Right atrium auricular region (tissue), 2 donors: ENCODE data around the gene THSD7B. TPM values are rescaled to one million over a fixed set of nuclear protein-coding genes. Genes with fewer than 3 reads are reported as not detected.
"Not testable (repeated sequence)": the region's sequence is repeated elsewhere in the genome, so short reads cannot be mapped to it uniquely, and the experiment has no call there.

Experiments
- DNase-seq: peaks from one replicate; pipeline ENCODE4 v3.0.0-alpha.2; 2019; ENCODE audit warnings: low spot score
- H3K27ac ChIP-seq, 2 donors: fragments of 200-600 bp; sonication (generic); 1 replicate in 1 of 2; 2 replicates in 1 of 2; pipeline ENCODE4 v1.5.1; 2016 to 2019
- H3K27me3 ChIP-seq, 2 donors: fragments of 200-600 bp; sonication (generic); one replicate each; pipeline versions ENCODE4 v1.5.1 to v1.6.0; 2017 to 2019
- H3K36me3 ChIP-seq: fragments of 200-600 bp; sonication (generic); one replicate; pipeline ENCODE4 v1.5.1; 2016
- H3K4me1 ChIP-seq, 2 donors: fragments of 200-600 bp; sonication (generic); one replicate each; pipeline versions ENCODE4 v1.5.1 to v1.6.0; 2017 to 2019
- H3K4me3 ChIP-seq, 2 donors: fragments of 200-600 bp; sonication (generic); 1 replicate in 1 of 2; 2 replicates in 1 of 2; pipeline ENCODE4 v1.5.1; 2017 to 2019; ENCODE audit warnings: mild to moderate bottlenecking in 1 of 2, moderate library complexity in 1 of 2
- H3K9me3 ChIP-seq, 2 donors: fragments of 200-600 bp; sonication (generic); one replicate each; pipeline ENCODE4 v1.5.1; 2019
- total RNA-seq, 2 donors: library from RNA; depleted of rRNA; stranded (reverse); fragments of >200 nt; gene quantifications; one replicate each; pipeline ENCODE4 v1.1.0, GENCODE V29; 2016
- TF ChIP-seq, protein P1 (sequence below), 2 donors: fragments of 200-600 bp; sonication (generic); IDR thresholded peaks; one replicate each; pipeline ENCODE4 v1.5.1; 2019; ENCODE audit warnings: antibody characterized with exemption in 2 of 2

THSD7B gene
- total RNA-seq, 2 donors from 2014 or later = 0.07 to 0.08 TPM

DNA sequence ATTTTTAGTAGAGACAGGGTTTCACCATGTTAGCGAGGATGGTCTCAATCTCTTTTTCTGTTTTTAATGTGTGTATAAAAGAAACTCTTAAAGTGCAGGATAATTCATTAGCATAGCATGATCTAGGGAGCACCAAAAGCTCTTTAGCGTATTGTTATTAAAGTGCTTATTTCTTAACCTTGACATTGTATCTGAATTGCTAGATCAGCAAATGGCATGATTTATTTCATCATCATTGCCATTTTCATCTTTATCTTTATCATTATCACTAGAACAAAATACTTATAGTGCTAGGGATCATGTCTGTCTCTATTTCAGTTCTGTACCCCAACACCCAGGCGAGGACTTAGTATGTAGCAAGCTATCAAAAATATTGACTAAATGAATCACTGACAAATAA, 805.1 kb downstream of the THSD7B start:
- TF ChIP-seq, protein P1, sequence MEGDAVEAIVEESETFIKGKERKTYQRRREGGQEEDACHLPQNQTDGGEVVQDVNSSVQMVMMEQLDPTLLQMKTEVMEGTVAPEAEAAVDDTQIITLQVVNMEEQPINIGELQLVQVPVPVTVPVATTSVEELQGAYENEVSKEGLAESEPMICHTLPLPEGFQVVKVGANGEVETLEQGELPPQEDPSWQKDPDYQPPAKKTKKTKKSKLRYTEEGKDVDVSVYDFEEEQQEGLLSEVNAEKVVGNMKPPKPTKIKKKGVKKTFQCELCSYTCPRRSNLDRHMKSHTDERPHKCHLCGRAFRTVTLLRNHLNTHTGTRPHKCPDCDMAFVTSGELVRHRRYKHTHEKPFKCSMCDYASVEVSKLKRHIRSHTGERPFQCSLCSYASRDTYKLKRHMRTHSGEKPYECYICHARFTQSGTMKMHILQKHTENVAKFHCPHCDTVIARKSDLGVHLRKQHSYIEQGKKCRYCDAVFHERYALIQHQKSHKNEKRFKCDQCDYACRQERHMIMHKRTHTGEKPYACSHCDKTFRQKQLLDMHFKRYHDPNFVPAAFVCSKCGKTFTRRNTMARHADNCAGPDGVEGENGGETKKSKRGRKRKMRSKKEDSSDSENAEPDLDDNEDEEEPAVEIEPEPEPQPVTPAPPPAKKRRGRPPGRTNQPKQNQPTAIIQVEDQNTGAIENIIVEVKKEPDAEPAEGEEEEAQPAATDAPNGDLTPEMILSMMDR (IDR thresholded peaks at IDR 0.05) = no peak
- Histone ChIP-seq H3K27ac (no peak overlapping the region), H3K4me1 (no peaks in the 10 kb centered on the region), H3K27me3 (no peaks in the 10 kb centered on the region), H3K36me3 (no peaks in the 10 kb centered on the region), H3K9me3 (no peaks in the 10 kb centered on the region), H3K4me3 (no peak overlapping the region)
- DNase-seq = no peak

DNA sequence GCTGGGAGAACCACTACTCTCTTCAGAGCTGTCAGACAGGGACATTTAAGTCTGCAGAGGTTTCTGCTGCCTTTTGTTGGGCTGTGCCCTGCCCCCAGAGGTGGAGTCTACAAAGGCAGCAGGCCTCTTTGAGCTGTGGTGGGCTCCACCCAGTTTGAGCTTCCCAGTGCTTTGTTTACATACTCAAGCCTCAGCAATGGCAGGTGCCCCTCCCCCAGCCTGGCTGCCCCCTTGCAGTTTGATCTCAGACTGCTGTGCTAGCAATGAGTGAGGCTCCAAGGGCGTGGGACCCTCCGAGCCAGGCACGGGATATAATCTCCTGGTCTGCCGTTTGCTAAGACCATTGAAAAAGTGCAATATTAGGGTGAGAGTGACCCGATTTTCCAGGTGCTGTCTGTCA, 822.5 kb downstream of the THSD7B start:
- not testable (repeated sequence) for H3K4me3 ChIP-seq, DNase-seq, H3K27ac ChIP-seq, H3K36me3 ChIP-seq, H3K27me3 ChIP-seq, H3K4me1 ChIP-seq, H3K9me3 ChIP-seq

DNA sequence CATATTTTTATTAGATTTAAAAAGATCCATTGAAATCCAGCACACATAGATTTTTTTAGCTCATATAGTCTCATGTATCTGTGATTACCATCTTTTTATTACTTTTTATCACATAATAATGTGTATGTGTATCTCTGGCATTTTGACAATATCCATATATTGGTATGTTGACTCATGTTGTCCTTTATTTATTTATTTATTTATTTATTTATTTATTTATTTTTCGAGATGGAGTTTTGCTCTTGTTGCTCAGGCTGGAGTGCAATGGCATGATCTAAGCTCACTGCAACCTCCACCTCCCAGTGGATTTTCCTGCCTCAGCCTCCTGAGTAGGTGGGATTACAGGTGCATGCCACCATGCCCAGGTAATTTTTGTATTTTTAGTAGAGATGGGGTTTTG, 823.2 kb downstream of the THSD7B start:
- not testable (repeated sequence) for H3K4me3 ChIP-seq, H3K4me1 ChIP-seq, H3K27ac ChIP-seq, DNase-seq, H3K36me3 ChIP-seq, H3K9me3 ChIP-seq, H3K27me3 ChIP-seq

DNA sequence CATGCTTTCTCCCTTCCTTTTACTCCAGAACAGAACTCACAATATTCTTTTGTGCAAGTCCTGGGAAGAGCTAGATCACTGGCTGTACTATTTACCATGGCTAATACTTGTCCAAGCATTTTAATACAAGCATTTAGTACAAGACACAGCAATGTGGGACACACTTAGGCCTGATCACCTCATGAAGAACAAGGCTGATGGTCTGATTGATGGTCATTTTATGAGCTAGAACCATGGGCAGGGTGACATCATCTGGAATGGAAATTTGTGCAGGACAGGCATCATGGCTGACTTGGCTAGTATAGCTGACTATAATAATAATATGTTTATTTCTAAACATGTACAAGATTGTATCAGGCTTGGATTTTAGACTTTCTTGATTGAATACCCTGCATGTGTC, 824.8 kb downstream of the THSD7B start:
- no peaks in the 10 kb centered on the region for H3K4me1 ChIP-seq
- DNase-seq = no peak

DNA sequence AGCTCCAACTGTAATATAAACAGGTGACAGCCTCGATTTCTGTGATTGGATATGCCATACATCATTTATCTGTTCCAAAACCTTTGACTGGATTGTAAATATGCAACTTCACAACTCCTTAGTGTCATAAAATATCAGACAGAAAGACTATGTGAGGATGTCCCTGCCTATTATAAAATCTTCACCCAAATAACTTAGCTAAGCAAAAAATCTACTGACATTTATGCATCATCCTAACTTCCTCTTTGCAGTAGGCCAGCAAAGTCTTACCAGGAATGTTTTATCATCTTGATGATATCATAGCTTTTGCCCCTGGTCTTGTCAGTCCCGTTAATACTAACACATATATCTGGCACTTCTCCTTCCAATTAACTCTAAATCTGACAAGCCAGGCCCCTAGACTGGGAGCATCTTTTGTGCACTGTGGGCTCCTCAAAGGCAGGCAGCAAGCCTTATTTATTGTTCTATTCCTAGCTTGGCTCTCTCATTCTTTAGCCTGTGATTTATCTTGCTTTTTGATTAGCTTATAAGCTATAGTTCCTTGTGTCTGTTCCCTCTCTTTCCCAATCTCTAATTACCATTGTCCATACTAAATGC, 842.5 kb downstream of the THSD7B start:
- TF ChIP-seq, protein P1 (IDR thresholded peaks at IDR 0.05) = no peak
- no peaks in the 10 kb centered on the region for H3K36me3 ChIP-seq
- H3K4me3 ChIP-seq = no peak overlapping the region
- H3K27me3 ChIP-seq = no peaks in the 10 kb centered on the region
- no peaks in the 10 kb centered on the region for H3K4me1 ChIP-seq
- H3K9me3 ChIP-seq = no peaks in the 10 kb centered on the region
- H3K27ac ChIP-seq = no peak overlapping the region
- no peak for DNase-seq

More for the DNA sequence above, 824.8 kb downstream of the THSD7B start:
- Histone ChIP-seq H3K36me3 (no peaks in the 10 kb centered on the region), H3K9me3 (no peaks in the 10 kb centered on the region), H3K4me3 (no peak overlapping the region), H3K27ac (no peak overlapping the region), H3K27me3 (no peaks in the 10 kb centered on the region)
- TF ChIP-seq, protein P1 (IDR thresholded peaks at IDR 0.05) = no peak

DNA sequence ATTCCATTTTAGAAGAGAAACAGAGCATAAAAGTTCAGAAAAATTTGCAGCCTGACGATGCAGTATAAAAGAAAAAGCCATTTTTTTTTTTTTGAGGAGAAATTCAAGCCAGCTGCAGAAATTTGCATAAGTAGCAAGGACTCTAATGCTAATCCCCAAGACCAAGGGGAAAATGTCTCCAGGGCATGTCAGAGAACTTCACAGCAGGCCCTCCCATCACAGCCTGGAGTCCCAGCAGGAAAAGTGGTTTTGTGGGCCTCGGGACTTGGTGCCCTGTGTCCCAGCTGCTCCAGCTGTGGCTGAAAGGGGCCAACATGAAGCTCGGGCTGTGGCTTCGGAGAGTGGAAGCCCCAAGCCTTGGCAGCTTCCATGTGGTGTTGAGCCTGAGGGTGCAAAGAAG, 873.6 kb downstream of the THSD7B start:
- TF ChIP-seq, protein P1 (IDR thresholded peaks at IDR 0.05) = no peak
- Histone ChIP-seq H3K27ac (no peak overlapping the region), H3K4me1 (no peaks in the 10 kb centered on the region), H3K36me3 (no peaks in the 10 kb centered on the region), H3K9me3 (no peaks in the 10 kb centered on the region), H3K4me3 (no peak overlapping the region), H3K27me3 (no peaks in the 10 kb centered on the region)
- DNase-seq = no peak

DNA sequence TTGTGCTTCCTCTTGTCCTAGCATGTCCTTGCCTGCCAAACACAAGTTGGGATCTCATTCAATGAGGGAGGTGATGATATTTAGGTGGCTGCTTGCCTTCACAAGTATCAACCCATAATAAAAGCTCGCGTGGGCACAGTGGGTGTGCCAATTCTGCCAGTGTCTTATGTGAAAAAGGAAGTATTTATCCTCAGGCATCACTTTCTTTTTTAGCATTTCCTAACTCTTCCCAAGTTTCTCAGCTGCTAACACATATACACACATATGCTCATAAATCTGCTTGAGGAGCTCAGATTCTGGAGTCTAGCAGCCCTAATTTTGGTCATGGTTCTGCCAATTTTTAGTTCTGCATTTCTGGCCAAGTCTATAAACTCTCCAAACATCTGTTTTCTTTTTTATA, 879.4 kb downstream of the THSD7B start:
- TF ChIP-seq, protein P1 (IDR thresholded peaks at IDR 0.05) = no peak
- no peaks in the 10 kb centered on the region for H3K27me3 ChIP-seq
- no peak overlapping the region for H3K4me3 ChIP-seq
- peaks cover 0 to 4% of the 10 kb centered on the region in 2 donors for H3K4me1 ChIP-seq
- no peaks in the 10 kb centered on the region for H3K9me3 ChIP-seq
- no peak overlapping the region for H3K27ac ChIP-seq
- no peaks in the 10 kb centered on the region for H3K36me3 ChIP-seq
- no peak for DNase-seq
